Panc1 (cell line): Measurements from ENCODE around the gene PBOV1. TPM values are rescaled to one million over a fixed set of nuclear protein-coding genes. Genes with fewer than 3 reads are reported as not detected.

Experiments
- ATAC-seq: fragments of 200-7000 bp; cut with Tn5 transposase; 2 replicates; pipeline ENCODE4 v1.9.1; 2020; ENCODE audit warnings: mild to moderate bottlenecking, moderate library complexity
- BruUV-seq: library from RNA; stranded (reverse); fragments of 400-500 nt; replicated peaks from 2 replicates; lab custom pipeline; 2021; lab: Mats Ljungman, UMichigan
- CTCF ChIA-PET: fragments of 300-600 bp; sonication (Branson Sonifier 250); formaldehyde crosslinking; loops from one replicate; lab custom pipeline; 2022; ENCODE audit warnings: antibody characterized with exemption; lab: Charles Lee
- POLR2A ChIA-PET: fragments of 300-600 bp; sonication (Branson Sonifier 250); formaldehyde crosslinking; loops from one replicate; lab custom pipeline; 2022; ENCODE audit warnings: antibody characterized with exemption; lab: Charles Lee
- DNase-seq: peaks from one replicate; pipeline ENCODE4 v3.0.0-alpha.2; 2010; ENCODE audit warnings: low read depth, low spot score
- H3K27ac ChIP-seq: 2 replicates; pipeline ENCODE4 v1.5.1; 2011; ENCODE audit warnings: mild to moderate bottlenecking, low read length, inconsistent platforms
- H3K27me3 ChIP-seq: fragments of 200-500 bp; sonication (Bioruptor generic); 2 replicates; pipeline ENCODE4 v1.6.0; 2014; ENCODE audit warnings: low read length, inconsistent platforms; ENCODE audit not compliant: control insufficient read depth, insufficient read depth
- H3K36me3 ChIP-seq: fragments of 200-500 bp; sonication (Bioruptor generic); 2 replicates; pipeline ENCODE4 v1.5.1; 2014; ENCODE audit warnings: inconsistent platforms, mild to moderate bottlenecking, low read length, moderate library complexity; ENCODE audit not compliant: control insufficient read depth, insufficient read depth
- H3K4me1 ChIP-seq: 2 replicates; pipeline ENCODE4 v1.5.1; 2011; ENCODE audit warnings: inconsistent platforms, mild to moderate bottlenecking, low read length, moderate library complexity; ENCODE audit not compliant: control insufficient read depth, insufficient read depth
- H3K4me3 ChIP-seq, 2 experiments: 2 replicates each; pipeline ENCODE4 v1.5.1; 2011 to 2012; ENCODE audit warnings: low read depth in 2 of 2, low read length in 2 of 2, mild to moderate bottlenecking in 2 of 2, inconsistent platforms in 1 of 2, moderate library complexity in 1 of 2
- H3K9me3 ChIP-seq: fragments of 200-500 bp; sonication (Bioruptor generic); 2 replicates; pipeline ENCODE4 v1.5.1; 2014; ENCODE audit warnings: low read depth, mild to moderate bottlenecking, inconsistent platforms, low read length, moderate library complexity; ENCODE audit not compliant: control insufficient read depth, insufficient read depth
- CTCF ChIP-seq: fragments of 450-650 bp; IDR thresholded peaks from 2 replicates; pipeline ENCODE4 v1.5.1; 2017; ENCODE audit warnings: mild to moderate bottlenecking
- POLR2AphosphoS5 ChIP-seq: IDR thresholded peaks from 2 replicates; pipeline ENCODE4 v1.6.1; 2012; ENCODE audit warnings: mild to moderate bottlenecking, low read depth, low read length, moderate library complexity
- REST ChIP-seq, 2 experiments: IDR thresholded peaks; 2 replicates each; pipeline ENCODE4 v1.6.1; 2011 to 2012; ENCODE audit warnings: low read depth in 2 of 2, control low read depth in 1 of 2, low read length in 1 of 2, mild to moderate bottlenecking in 1 of 2, moderate library complexity in 1 of 2; ENCODE audit not compliant: insufficient read depth in 1 of 2
- SIN3A ChIP-seq: IDR thresholded peaks from 2 replicates; pipeline ENCODE4 v1.6.1; 2012; ENCODE audit warnings: low read depth, mild to moderate bottlenecking, low read length, moderate library complexity, borderline replicate concordance; ENCODE audit not compliant: insufficient read depth
- TCF7L2 ChIP-seq: IDR thresholded peaks from 2 replicates; pipeline ENCODE4 v1.6.1; 2011; ENCODE audit warnings: mild to moderate bottlenecking, low read depth, low read length, inconsistent platforms
- in situ Hi-C: cut with HindIII; loops from 2 replicates; pipeline ENCODE4 v1.10.0; 2016; ENCODE audit warnings: low sequenced_read_pairs, low pct_unique_long_range_greater_than_20kb
- intact Hi-C: fragments of 100-400 bp; cut with micrococcal nuclease; formaldehyde crosslinking; loops from one replicate; pipeline ENCODE4 v1.10.0; 2022; ENCODE audit not compliant: unreplicated experiment
- total RNA-seq: library from RNA; stranded (reverse); gene quantifications from one replicate; pipeline ENCODE4 v1.2.1, GENCODE V29; 2021; ENCODE audit not compliant: unreplicated experiment

Gene PBOV1
- total RNA-seq, 1 experiment from 2014 or later: not detected

- BruUV-seq: no TSS peak
- Histone ChIP-seq H3K27ac (no peak overlapping the region), H3K27me3 (peaks cover 2% of the 10 kb centered on the region; the same call in 1 of the 2 replicates), H3K9me3 (no peaks in the 10 kb centered on the region), H3K4me3 (no peak overlapping the region), H3K4me1 (peaks cover 6% of the 10 kb centered on the region; the same call in 1 of the 2 replicates), H3K36me3 (no peaks in the 10 kb centered on the region)
- intact Hi-C loops: no loop called here
- CTCF ChIA-PET: no interaction called here
- in situ Hi-C loops: no loop called here
- ATAC-seq (no peak), DNase-seq (no peak)
- POLR2A ChIA-PET: no interaction called here
- TF ChIP-seq CTCF: no peak
- TF ChIP-seq SIN3A: no peak
- no peak for TF ChIP-seq TCF7L2
- TF ChIP-seq POLR2AphosphoS5: no peak
- TF ChIP-seq REST (IDR thresholded peaks at IDR 0.05; ENCODE audit: insufficient read depth in 1 of 2, low read depth in 2 of 2, low read length in 1 of 2): no peak
Observed at GRCh38 chr6:138234363-138234762, 16.1 kb upstream of the PBOV1 start.

GRCh38 chr6:138231381-138231886, 13.1 kb upstream of the PBOV1 start:
- in situ Hi-C loops: no loop called here
- peaks cover 6% of the 10 kb centered on the region; the same call in 1 of the 2 replicates for H3K4me1 ChIP-seq
- no peaks in the 10 kb centered on the region for H3K36me3 ChIP-seq
- H3K9me3 ChIP-seq: no peaks in the 10 kb centered on the region
- peaks cover 2% of the 10 kb centered on the region; the same call in 1 of the 2 replicates for H3K27me3 ChIP-seq
- CTCF ChIA-PET: no interaction called here
- H3K27ac ChIP-seq: no peak overlapping the region
- no peak overlapping the region for H3K4me3 ChIP-seq
- intact Hi-C loops: no loop called here
- POLR2A ChIA-PET: interaction anchor here (0.6 kb wide), 1 partner anchor 308 kb away, joined by 3 read pairs; no protein-coding TSS in a partner anchor
- DNase-seq (peak; percentile 8), ATAC-seq (peak; percentile 51; the same call in 1 of the 2 replicates)
- TF ChIP-seq TCF7L2: no peak
- no peak for TF ChIP-seq CTCF
- no peak for TF ChIP-seq POLR2AphosphoS5
- TF ChIP-seq REST (IDR thresholded peaks at IDR 0.05; ENCODE audit: insufficient read depth in 1 of 2, low read depth in 2 of 2, low read length in 1 of 2): no peak
- TF ChIP-seq SIN3A: no peak
- BruUV-seq: no TSS peak
